Upper lobe of right lung (tissue), 1 donor: Measurements from ENCODE around the gene STAG1. TPM values are rescaled to one million over a fixed set of nuclear protein-coding genes. Genes with fewer than 3 reads are reported as not detected.
A peak's percentile ranks its signal among the peaks of the same experiment; 100 is the strongest.
"Not testable (repeated sequence)": the region's sequence is repeated elsewhere in the genome, so short reads cannot be mapped to it uniquely, and the experiment has no call there.

Experiments used
- ATAC-seq: fragments of 200-7000 bp; cut with Tn5 transposase; one replicate; pipeline ENCODE4 v1.9.1; 2020; ENCODE audit warnings: mild to moderate bottlenecking, moderate library complexity
- DNase-seq: peaks from one replicate; pipeline ENCODE4 v3.0.0-alpha.2; 2020
- H3K27ac ChIP-seq: fragments of 200-600 bp; one replicate; pipeline ENCODE4 v1.8.0; 2022
- H3K27me3 ChIP-seq: fragments of 200-600 bp; one replicate; pipeline ENCODE4 v1.8.0; 2022; ENCODE audit warnings: mild to moderate bottlenecking
- H3K36me3 ChIP-seq: fragments of 200-600 bp; one replicate; pipeline ENCODE4 v1.8.0; 2022
- H3K4me1 ChIP-seq: fragments of 200-600 bp; one replicate; pipeline ENCODE4 v1.8.0; 2022
- H3K4me3 ChIP-seq: fragments of 200-600 bp; one replicate; pipeline ENCODE4 v1.8.0; 2022; ENCODE audit warnings: mild to moderate bottlenecking
- H3K9me3 ChIP-seq: fragments of 200-600 bp; one replicate; pipeline ENCODE4 v1.8.0; 2022
- CTCF ChIP-seq: fragments of 200-600 bp; IDR thresholded peaks from one replicate; pipeline ENCODE4 v1.8.0; 2022; ENCODE audit warnings: antibody characterized with exemption
- intact Hi-C: fragments of 100-400 bp; cut with DNase I; formaldehyde crosslinking; loops from one replicate; pipeline ENCODE4 v1.11.0; 2022
- long read RNA-seq: library from polyadenylated mRNA; unstranded; transcript quantifications from one replicate; pipeline ENCODE4 v2.0.0, GENCODE V29; 2021
- total RNA-seq: library from RNA; stranded (reverse); fragmentation: NEBNext Ultra II Directional; extraction: Animal tissue kit (Norgen Biotek cat#: 25700); gene quantifications from one replicate; pipeline ENCODE4 v1.2.1, GENCODE V29; 2021
- donor health status: DM: no; HTN: yes; CAD: no; lungs with severe emphysema.

The STAG1 gene
- 40.8 TPM for total RNA-seq
- long read RNA-seq, full-length matches to known transcripts, result 23 of 42 reads
- long read RNA-seq, partial matches to known transcripts, result 9 of 42 reads
- long read RNA-seq, other reads (novel, unspliced or antisense), result 10 of 42 reads

GRCh38 chr3:136752172-136752421 is at the start of gene STAG1:
Gene STAG1, minus strand, starts transcription at chr3:136752378. Its CDS starts 121,480 bp downstream, at chr3:136630898.
- H3K9me3 ChIP-seq, result no peaks in the 10 kb centered on the region
- peak within 1 kb of the TSS; percentile 98 for H3K27ac ChIP-seq
- intact Hi-C loops, result loop anchor here (10.0 kb wide), 1 partner anchor 263 kb away; no protein-coding TSS in a partner anchor
- no peak for DNase-seq
- H3K27me3 ChIP-seq, result no peaks in the 10 kb centered on the region
- TF ChIP-seq CTCF, result peak; percentile 92
- H3K4me1 ChIP-seq, result peaks cover 34% of the 10 kb centered on the region
- ATAC-seq, result no peak
- no peaks in the 10 kb centered on the region for H3K36me3 ChIP-seq
- H3K4me3 ChIP-seq, result peak within 1 kb of the TSS; percentile 68

GRCh38 chr3:136801146-136801545 is 49.0 kb upstream of the STAG1 start:
- ATAC-seq, H3K9me3 ChIP-seq, H3K36me3 ChIP-seq, H3K27ac ChIP-seq, H3K27me3 ChIP-seq, intact Hi-C loops, H3K4me3 ChIP-seq, H3K4me1 ChIP-seq, DNase-seq: not testable (repeated sequence)

GRCh38 chr3:136792556-136793330 is 40.6 kb upstream of the STAG1 start:
- no peak for DNase-seq

GRCh38 chr3:136790786-136791185 is 38.6 kb upstream of the STAG1 start:
- Histone ChIP-seq H3K4me3 (no peak overlapping the region), H3K27ac (no peak overlapping the region), H3K36me3 (no peaks in the 10 kb centered on the region), H3K9me3 (no peaks in the 10 kb centered on the region), H3K4me1 (peaks cover 10% of the 10 kb centered on the region), H3K27me3 (no peaks in the 10 kb centered on the region)
- no peak for ATAC-seq
- no peak for DNase-seq
- no peak for TF ChIP-seq CTCF
- intact Hi-C loops, result no loop called here

More at GRCh38 chr3:136792556-136793330, 40.6 kb upstream of the STAG1 start:
- no peak for ATAC-seq
- Histone ChIP-seq H3K27me3 (no peaks in the 10 kb centered on the region), H3K4me3 (no peak overlapping the region), H3K36me3 (no peaks in the 10 kb centered on the region), H3K4me1 (peaks cover 1% of the 10 kb centered on the region), H3K27ac (no peak overlapping the region), H3K9me3 (no peaks in the 10 kb centered on the region)
- no peak for TF ChIP-seq CTCF
- intact Hi-C loops, result no loop called here

- peaks cover 10% of the 10 kb centered on the region for H3K4me1 ChIP-seq
- ATAC-seq (no peak), DNase-seq (no peak)
- H3K27me3 ChIP-seq, result no peaks in the 10 kb centered on the region
- H3K9me3 ChIP-seq, result no peaks in the 10 kb centered on the region
- no peak overlapping the region for H3K27ac ChIP-seq
- intact Hi-C loops, result no loop called here
- no peak for TF ChIP-seq CTCF
- H3K4me3 ChIP-seq, result no peak overlapping the region
- no peaks in the 10 kb centered on the region for H3K36me3 ChIP-seq
Observed at GRCh38 chr3:136789976-136790375, 37.8 kb upstream of the STAG1 start.

DNA sequence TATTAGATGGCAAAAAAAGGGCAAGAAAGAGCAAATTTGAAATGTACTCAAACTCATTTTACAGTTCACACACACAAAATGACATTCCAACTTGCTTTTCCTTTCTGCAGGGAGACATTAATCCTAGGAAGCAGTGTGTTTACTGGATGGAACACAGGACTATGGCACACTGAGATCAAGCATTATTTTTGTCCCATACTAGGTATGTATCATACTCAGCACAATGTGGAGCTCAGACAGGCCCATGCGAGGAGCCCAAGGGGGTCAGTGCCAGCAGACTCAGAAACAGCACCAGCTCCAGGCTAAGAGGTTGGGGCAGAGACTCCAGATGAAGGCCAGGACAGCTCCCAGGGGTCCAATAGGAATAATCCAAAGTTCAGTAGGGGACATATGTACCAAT is 36.0 kb upstream of the STAG1 start:
- Histone ChIP-seq H3K36me3 (no peaks in the 10 kb centered on the region), H3K27me3 (no peaks in the 10 kb centered on the region), H3K27ac (no peak overlapping the region), H3K4me3 (no peak overlapping the region), H3K9me3 (no peaks in the 10 kb centered on the region), H3K4me1 (peaks cover 10% of the 10 kb centered on the region)
- no peak for TF ChIP-seq CTCF
- no peak for DNase-seq
- no peak for ATAC-seq
- intact Hi-C loops, result no loop called here
